SU-DHL-6 (cell line): ENCODE data around the gene PLA2G4F.

Experiments
- H2AFZ ChIP-seq: fragments of 200-600 bp; sonication (generic); 2 replicates; pipeline ENCODE4 v1.6.1; 2014; ENCODE audit warnings: low read depth, mild to moderate bottlenecking, moderate library complexity, mixed read lengths, antibody characterized with exemption, low read length; ENCODE audit not compliant: severe bottlenecking
- H3F3A ChIP-seq: fragments of 200-600 bp; shearing (Covaris generic); 2 replicates; pipeline ENCODE4 v1.6.0; 2016; ENCODE audit warnings: antibody characterized with exemption, mild to moderate bottlenecking; ENCODE audit not compliant: insufficient read depth
- H3K27ac ChIP-seq: fragments of 200-600 bp; sonication (generic); 2 replicates; pipeline ENCODE4 v1.5.1; 2016; ENCODE audit warnings: low read depth, mild to moderate bottlenecking, low read length, moderate library complexity, mixed read lengths
- H3K27me3 ChIP-seq: fragments of 200-600 bp; sonication (generic), shearing (Covaris generic); 2 replicates; pipeline ENCODE4 v1.6.0; 2014; ENCODE audit warnings: mild to moderate bottlenecking, low read length
- H3K36me3 ChIP-seq: fragments of 200-600 bp; sonication (generic); 2 replicates; pipeline ENCODE4 v1.6.1; 2014; ENCODE audit warnings: mild to moderate bottlenecking, low read length, mixed read lengths
- H3K4me2 ChIP-seq: fragments of 300-600, 200-600 bp; shearing (Covaris generic), sonication (generic); 2 replicates; pipeline ENCODE4 v1.6.0; 2014; ENCODE audit warnings: low read length, low read depth, mild to moderate bottlenecking; ENCODE audit not compliant: poor library complexity, severe bottlenecking
- H3K4me3 ChIP-seq: fragments of 200-600 bp; sonication (generic); 2 replicates; pipeline ENCODE4 v1.5.1; 2014; ENCODE audit warnings: antibody characterized with exemption, low read length, mild to moderate bottlenecking, mixed read lengths; ENCODE audit not compliant: insufficient read depth, poor library complexity, severe bottlenecking
- H3K79me2 ChIP-seq: fragments of 200-600 bp; sonication (generic); 2 replicates; pipeline ENCODE4 v1.6.1; 2014; ENCODE audit warnings: mild to moderate bottlenecking, low read length, moderate library complexity; ENCODE audit not compliant: insufficient read depth
- H3K9ac ChIP-seq: fragments of 200-600 bp; sonication (generic); 2 replicates; pipeline ENCODE4 v1.7.0; 2014; ENCODE audit warnings: mild to moderate bottlenecking, low read length
- H3K9me2 ChIP-seq: fragments of 200-600 bp; sonication (generic); replicated peaks from 2 replicates; pipeline ENCODE4 v1.6.1; 2014; ENCODE audit warnings: low read length; ENCODE audit not compliant: insufficient read depth
- H3K9me3 ChIP-seq: fragments of 200-600 bp; sonication (generic); 2 replicates; pipeline ENCODE4 v1.6.1; 2014; ENCODE audit warnings: low read length, mixed read lengths; ENCODE audit not compliant: insufficient read depth
- H4K20me1 ChIP-seq: fragments of 200-600 bp; sonication (generic); 2 replicates; pipeline ENCODE4 v1.6.1; 2014; ENCODE audit warnings: low read depth, mild to moderate bottlenecking, antibody characterized with exemption, low read length, moderate library complexity, mixed read lengths
- EZH2phosphoT487 ChIP-seq: fragments of 200-600 bp; sonication (generic), shearing (Covaris generic); conservative IDR thresholded peaks from 2 replicates; pipeline ENCODE4 v1.6.1; 2018; ENCODE audit warnings: mild to moderate bottlenecking, antibody characterized with exemption, low read length, moderate library complexity, mixed read lengths
- TF ChIP-seq, protein P1 (sequence below): fragments of 200-600 bp; sonication (generic); IDR thresholded peaks from one replicate; pipeline ENCODE4 v1.5.1; 2017; ENCODE audit warnings: antibody characterized with exemption, mild to moderate bottlenecking, low read length, moderate library complexity; ENCODE audit not compliant: insufficient read depth, poor library complexity, severe bottlenecking

PLA2G4F gene

DNA sequence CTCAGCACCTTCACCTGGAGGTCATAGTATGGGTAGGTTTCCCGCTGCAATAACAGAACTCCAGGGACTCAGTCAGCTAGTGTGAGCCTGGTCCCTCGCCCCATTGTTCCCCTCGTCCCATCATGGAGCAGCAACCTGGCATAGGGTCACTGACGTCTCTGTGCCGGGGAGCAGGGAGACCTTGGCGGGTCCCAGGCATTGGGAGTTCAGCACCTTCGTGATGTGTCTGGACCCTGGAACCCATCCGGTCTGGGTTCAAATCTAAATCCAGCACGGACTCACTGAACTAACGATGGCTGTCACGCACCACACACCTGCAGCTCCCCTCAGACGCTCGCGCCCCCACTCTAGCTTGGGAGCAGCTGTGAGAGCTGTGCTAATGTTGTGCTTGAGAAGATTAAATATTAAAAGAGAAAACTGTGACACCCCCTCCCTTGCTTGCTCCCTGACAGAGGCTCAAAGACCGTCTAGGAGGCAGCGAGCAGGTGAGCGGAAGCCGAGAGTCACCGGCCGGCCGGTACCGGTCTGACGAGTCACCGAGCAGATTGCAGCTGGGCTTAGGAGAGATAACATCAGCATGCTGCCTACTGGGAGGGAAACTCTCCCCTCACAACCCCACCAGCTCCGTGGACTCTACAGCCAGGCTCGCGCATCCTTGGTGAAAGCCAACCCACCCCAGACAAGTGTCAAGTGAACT lies 742 bp downstream of the PLA2G4F start:
- Histone ChIP-seq H3K4me2 (no peak overlapping the region), H3K9me3 (no peaks in the 10 kb centered on the region), H3K36me3 (no peaks in the 10 kb centered on the region), H3K4me3 (no peak overlapping the region), H4K20me1 (no peaks in the 10 kb centered on the region), H3K9me2 (no peaks in the 10 kb centered on the region), H3K9ac (no peak overlapping the region), H3K27ac (no peak overlapping the region), H3K27me3 (no peaks in the 10 kb centered on the region), H2AFZ (no peak overlapping the region), H3K79me2 (no peaks in the 10 kb centered on the region), H3F3A (no peaks in the 10 kb centered on the region)
- TF ChIP-seq, protein P1, sequence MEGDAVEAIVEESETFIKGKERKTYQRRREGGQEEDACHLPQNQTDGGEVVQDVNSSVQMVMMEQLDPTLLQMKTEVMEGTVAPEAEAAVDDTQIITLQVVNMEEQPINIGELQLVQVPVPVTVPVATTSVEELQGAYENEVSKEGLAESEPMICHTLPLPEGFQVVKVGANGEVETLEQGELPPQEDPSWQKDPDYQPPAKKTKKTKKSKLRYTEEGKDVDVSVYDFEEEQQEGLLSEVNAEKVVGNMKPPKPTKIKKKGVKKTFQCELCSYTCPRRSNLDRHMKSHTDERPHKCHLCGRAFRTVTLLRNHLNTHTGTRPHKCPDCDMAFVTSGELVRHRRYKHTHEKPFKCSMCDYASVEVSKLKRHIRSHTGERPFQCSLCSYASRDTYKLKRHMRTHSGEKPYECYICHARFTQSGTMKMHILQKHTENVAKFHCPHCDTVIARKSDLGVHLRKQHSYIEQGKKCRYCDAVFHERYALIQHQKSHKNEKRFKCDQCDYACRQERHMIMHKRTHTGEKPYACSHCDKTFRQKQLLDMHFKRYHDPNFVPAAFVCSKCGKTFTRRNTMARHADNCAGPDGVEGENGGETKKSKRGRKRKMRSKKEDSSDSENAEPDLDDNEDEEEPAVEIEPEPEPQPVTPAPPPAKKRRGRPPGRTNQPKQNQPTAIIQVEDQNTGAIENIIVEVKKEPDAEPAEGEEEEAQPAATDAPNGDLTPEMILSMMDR = no peak
- TF ChIP-seq EZH2phosphoT487 = no peak

DNA sequence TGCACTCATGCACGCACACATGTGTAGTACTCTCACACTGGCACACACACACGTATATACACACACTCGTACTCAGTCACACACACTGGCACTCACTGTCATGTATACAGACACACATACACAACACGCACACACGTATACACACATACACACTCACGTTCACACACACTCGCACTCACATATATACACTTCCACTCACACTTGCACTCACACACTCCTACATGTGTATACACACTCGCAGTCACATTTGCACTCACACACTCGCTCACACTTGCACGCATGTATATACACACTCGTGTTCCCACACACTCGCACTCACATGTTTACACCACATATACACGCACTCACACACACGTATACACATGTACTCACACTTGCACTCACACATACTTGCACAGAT lies 1.5 kb downstream of the PLA2G4F start:
- no peaks in the 10 kb centered on the region for H3K36me3 ChIP-seq
- no peaks in the 10 kb centered on the region for H3K9me3 ChIP-seq
- no peak overlapping the region for H3K9ac ChIP-seq
- H4K20me1 ChIP-seq = no peaks in the 10 kb centered on the region
- no peaks in the 10 kb centered on the region for H3F3A ChIP-seq
- H3K27ac ChIP-seq = no peak overlapping the region
- H3K9me2 ChIP-seq = no peaks in the 10 kb centered on the region
- H3K79me2 ChIP-seq = no peaks in the 10 kb centered on the region
- no peaks in the 10 kb centered on the region for H3K27me3 ChIP-seq
- H2AFZ ChIP-seq = no peak overlapping the region
- no peak overlapping the region for H3K4me3 ChIP-seq
- TF ChIP-seq, protein P1 = no peak
- TF ChIP-seq EZH2phosphoT487 = no peak
- no peak overlapping the region for H3K4me2 ChIP-seq

DNA sequence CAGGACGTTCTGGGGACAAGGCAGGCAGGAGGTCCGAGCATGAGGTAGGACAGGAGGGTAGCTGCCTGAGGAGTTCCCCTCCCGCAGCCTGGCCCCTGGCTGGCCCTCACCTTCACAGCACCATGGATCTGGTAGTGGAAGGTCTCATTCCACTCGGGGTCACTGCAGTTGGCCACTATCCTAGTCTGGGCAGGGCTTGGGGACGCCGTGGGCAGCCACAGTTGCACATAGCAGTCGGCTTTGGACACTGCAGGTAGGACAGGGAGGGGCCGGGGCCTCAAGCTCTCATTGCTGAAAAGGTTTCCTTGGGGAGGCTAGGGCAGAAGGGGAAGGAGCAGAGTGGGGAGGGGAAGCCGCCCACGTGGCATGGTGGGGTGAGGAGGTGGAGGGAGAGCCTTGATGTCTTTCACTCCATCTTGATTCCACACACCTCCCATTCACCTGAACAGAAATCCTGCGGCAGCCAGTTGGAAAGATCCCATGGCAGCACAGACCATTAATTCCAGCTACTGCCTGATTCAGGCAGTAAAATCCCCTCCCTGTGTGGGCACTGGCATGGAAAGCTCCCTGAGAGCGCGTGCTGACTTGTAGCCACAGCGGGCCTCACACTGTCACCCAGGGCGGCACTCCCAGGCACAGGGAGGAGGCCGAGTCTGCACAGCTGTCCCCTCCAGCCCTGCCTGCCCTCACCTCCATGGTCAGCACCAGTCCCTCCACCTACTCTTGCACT lies 2.1 kb downstream of the PLA2G4F start:
- Histone ChIP-seq H3K9me2 (no peaks in the 10 kb centered on the region), H2AFZ (no peak overlapping the region), H3F3A (no peaks in the 10 kb centered on the region)

More for the DNA sequence above, 2.1 kb downstream of the PLA2G4F start:
- Histone ChIP-seq H3K36me3 (no peaks in the 10 kb centered on the region), H3K9ac (no peak overlapping the region), H3K9me3 (no peaks in the 10 kb centered on the region), H3K27me3 (no peaks in the 10 kb centered on the region), H3K79me2 (no peaks in the 10 kb centered on the region), H4K20me1 (no peaks in the 10 kb centered on the region), H3K4me2 (no peak overlapping the region), H3K4me3 (no peak overlapping the region), H3K27ac (no peak overlapping the region)
- no peak for TF ChIP-seq EZH2phosphoT487
- TF ChIP-seq, protein P1 = no peak
